Heart left ventricle (tissue), 13 donors: ENCODE measurements around the gene EIF4E2.

Source experiments
- CTCF ChIP-seq, 12 donors: fragments of 200-600 bp; sonication (generic) in 4 of 12; IDR thresholded peaks; one replicate each; pipeline versions ENCODE4 v1.5.0 to v1.8.0; 2018 to 2022; ENCODE audit warnings: antibody characterized with exemption in 12 of 12, mild to moderate bottlenecking in 5 of 12
- POLR2A ChIP-seq, 2 donors: fragments of 450-650 bp; IDR thresholded peaks; one replicate each; pipeline ENCODE4 v1.6.1; 2017; ENCODE audit warnings: antibody characterized with exemption in 2 of 2, mild to moderate bottlenecking in 2 of 2, moderate library complexity in 2 of 2
- donor health status: ischemic (EF 13 %, LVEDD 7.1; RV severe dilation, severe dysfunction).
- donor health status: DM: no; HTN: yes; CAD: no.
- donor health status: DM: no; HTN: no; CAD: no.
- donor health status: ischemic (EF 25% LVEDD 6.9; RV normal size, moderate dysfunction).
- donor health status: ischemic (EF 25% LVEDD 5.7; RV mildly dilated, moderate dysfunction).
- donor health status: ischemic (EF 35%, LVEDD 5.7; RV mildly dilated, moderate dysfunction).
- donor health status: nonischemic (EF 11% LVEDD 7.7; RV severe dilation, severe dysfunction).
- donor health status: DM: yes; HTN: yes; CAD: no.
- donor health status: PGD.
- donor health status: ischemic (EF 29% LVEDD 5.4; RV normal size, mild dysfunction).
- donor health status: nonischemic (EF 23%, LVEDD 6.1; RV moderate dilation, normal function).

GRCh38 chr2:232593982-232594381 lies 43.5 kb downstream of the EIF4E2 start:
- no peak for TF ChIP-seq CTCF (IDR thresholded peaks at IDR 0.05)
- no peak for TF ChIP-seq POLR2A (IDR thresholded peaks at IDR 0.05)
